H1 (cell line): ENCODE results near the gene WNK2. TPM values are rescaled to one million over a fixed set of nuclear protein-coding genes. Genes with fewer than 3 reads are reported as not detected.
A peak's percentile ranks its signal among the peaks of the same experiment; 100 is the strongest.

ENCODE experiments used
- CTCF ChIA-PET: fragments of 300-600 bp; sonication (Branson Sonifier 250); formaldehyde crosslinking; loops from one replicate; lab custom pipeline; 2021; ENCODE audit not compliant: partially characterized antibody; lab: Charles Lee
- POLR2A ChIA-PET: fragments of 300-600 bp; sonication (Branson Sonifier 250); formaldehyde crosslinking; loops from one replicate; lab custom pipeline; 2021; ENCODE audit warnings: inconsistent platforms; ENCODE audit not compliant: partially characterized antibody; lab: Charles Lee
- DNase-seq, 2 experiments: peaks; one replicate each; pipeline versions ENCODE4 v3.0.0 to v3.0.0-alpha.2; 2010 to 2022; ENCODE audit warnings: low spot score in 2 of 2, low read depth in 1 of 2, mixed read lengths in 1 of 2
- FAIRE-seq: peaks from 2 replicates; lab custom pipeline; 2011; peaks lifted over from hg19 to GRCh38; lab: Jason Lieb, UNC
- H2AFZ ChIP-seq: 2 replicates; pipeline ENCODE4 v1.8.1; 2012; ENCODE audit warnings: low read length, inconsistent platforms
- H2AK5ac ChIP-seq: 2 replicates; pipeline ENCODE4 v1.6.1; 2013; ENCODE audit warnings: low read depth, low read length
- H2BK120ac ChIP-seq: replicated peaks from 2 replicates; pipeline ENCODE3; 2013; ENCODE audit warnings: low read depth, low read length, inconsistent platforms
- H2BK12ac ChIP-seq: 2 replicates; pipeline ENCODE4 v1.6.1; 2013; ENCODE audit warnings: low read depth, low read length
- H2BK15ac ChIP-seq: 2 replicates; pipeline ENCODE4 v1.6.1; 2013; ENCODE audit warnings: low read length
- H2BK20ac ChIP-seq: 2 replicates; pipeline ENCODE4 v1.6.1; 2013; ENCODE audit warnings: low read length
- H2BK5ac ChIP-seq: 2 replicates; pipeline ENCODE4 v1.6.1; 2013; ENCODE audit warnings: low read depth, low read length
- H3K14ac ChIP-seq: 2 replicates; pipeline ENCODE4 v1.6.1; 2013; ENCODE audit warnings: inconsistent platforms; ENCODE audit not compliant: insufficient read length
- H3K18ac ChIP-seq: 2 replicates; pipeline ENCODE4 v1.6.1; 2013; ENCODE audit warnings: low read length; ENCODE audit errors: extremely low read depth
- H3K23ac ChIP-seq: 2 replicates; pipeline ENCODE4 v1.6.1; 2013; ENCODE audit warnings: inconsistent platforms; ENCODE audit not compliant: insufficient read length
- H3K23me2 ChIP-seq: 2 replicates; pipeline ENCODE4 v1.6.1; 2013; ENCODE audit warnings: low read depth, low read length
- H3K27ac ChIP-seq: 2 replicates; pipeline ENCODE4 v1.6.1; 2011; ENCODE audit warnings: low read depth, low read length, inconsistent platforms
- H3K27me3 ChIP-seq, 4 experiments: replicated peaks in 1 of 4; 1 replicate in 1 of 4; 2 replicates in 3 of 4; pipeline versions ENCODE4 v1.6.1 to v1.8.1; 2011 to 2013; ENCODE audit warnings: low read length in 3 of 4, mild to moderate bottlenecking in 3 of 4, inconsistent platforms in 2 of 4, mixed read lengths in 2 of 4, moderate library complexity in 1 of 4; ENCODE audit not compliant: control insufficient read depth in 3 of 4, insufficient read depth in 3 of 4; ENCODE audit errors: extremely low read depth in 1 of 4
- H3K36me3 ChIP-seq, 4 experiments: 2 replicates each; pipeline versions ENCODE4 v1.6.1 to v1.8.1; 2011 to 2013; ENCODE audit warnings: mild to moderate bottlenecking in 4 of 4, low read length in 3 of 4, moderate library complexity in 2 of 4, control low read depth in 1 of 4, inconsistent platforms in 1 of 4; ENCODE audit not compliant: insufficient read depth in 4 of 4, control insufficient read depth in 2 of 4
- H3K4ac ChIP-seq: replicated peaks from 2 replicates; pipeline ENCODE3; 2013; ENCODE audit warnings: low read length, low read depth, mixed read lengths, inconsistent platforms; ENCODE audit not compliant: insufficient read length
- H3K4me1 ChIP-seq, 4 experiments: replicated peaks in 1 of 4; 1 replicate in 1 of 4; 2 replicates in 3 of 4; pipeline versions ENCODE4 v1.6.1 to v1.8.1; 2011 to 2013; ENCODE audit warnings: low read length in 3 of 4, inconsistent platforms in 2 of 4, mixed read lengths in 1 of 4; ENCODE audit not compliant: insufficient read depth in 4 of 4, control insufficient read depth in 3 of 4
- H3K4me2 ChIP-seq, 2 experiments: 2 replicates each; pipeline versions ENCODE4 v1.6.1 to v1.8.1; 2011 to 2013; ENCODE audit warnings: low read depth in 2 of 2, low read length in 2 of 2, control low read depth in 1 of 2, inconsistent platforms in 1 of 2, mild to moderate bottlenecking in 1 of 2; ENCODE audit not compliant: insufficient read depth in 1 of 2
- H3K4me3 ChIP-seq, 4 experiments: fragments of 200-600, 300-600 bp in 1 of 4; sonication (generic), shearing (Covaris generic), sonication (Bioruptor Twin) in 1 of 4; 2 replicates each; pipeline versions ENCODE4 v1.5.1 to v1.8.1; 2011 to 2016; ENCODE audit warnings: low read length in 4 of 4, low read depth in 3 of 4, control low read depth in 2 of 4, inconsistent platforms in 2 of 4, mild to moderate bottlenecking in 2 of 4, mixed read lengths in 1 of 4, moderate library complexity in 1 of 4; ENCODE audit not compliant: insufficient read depth in 2 of 4; ENCODE audit errors: extremely low read depth in 1 of 4
- H3K56ac ChIP-seq: replicated peaks from 2 replicates; pipeline ENCODE3; 2013; ENCODE audit warnings: low read depth, mild to moderate bottlenecking, mixed read lengths, low read length, inconsistent platforms; ENCODE audit not compliant: insufficient read length
- H3K79me1 ChIP-seq: 2 replicates; pipeline ENCODE4 v1.6.1; 2013; ENCODE audit warnings: low read depth, low read length, control low read depth
- H3K79me2 ChIP-seq, 2 experiments: 2 replicates each; pipeline versions ENCODE4 v1.6.1 to v1.8.1; 2012 to 2013; ENCODE audit warnings: low read length in 2 of 2, mild to moderate bottlenecking in 2 of 2, inconsistent platforms in 1 of 2; ENCODE audit not compliant: insufficient read depth in 2 of 2, control insufficient read depth in 1 of 2
- H3K9ac ChIP-seq, 4 experiments: replicated peaks in 1 of 4; 1 replicate in 1 of 4; 2 replicates in 3 of 4; pipeline versions ENCODE4 v1.6.1 to v1.8.1; 2011 to 2013; ENCODE audit warnings: low read depth in 3 of 4, low read length in 3 of 4, control low read depth in 2 of 4, mild to moderate bottlenecking in 2 of 4, moderate library complexity in 2 of 4, inconsistent platforms in 1 of 4; ENCODE audit errors: extremely low read depth in 1 of 4
- H3K9me3 ChIP-seq, 2 experiments: 2 replicates each; pipeline versions ENCODE4 v1.6.1 to v1.8.1; 2012 to 2013; ENCODE audit warnings: mild to moderate bottlenecking in 2 of 2, moderate library complexity in 2 of 2, control low read depth in 1 of 2, inconsistent platforms in 1 of 2, low read depth in 1 of 2, low read length in 1 of 2, mixed read lengths in 1 of 2; ENCODE audit not compliant: insufficient read depth in 2 of 2
- H4K20me1 ChIP-seq, 2 experiments: replicated peaks in 1 of 2; 2 replicates each; pipeline versions ENCODE3 to v1.8.1; 2011 to 2013; ENCODE audit warnings: inconsistent platforms in 2 of 2, low read length in 2 of 2, mild to moderate bottlenecking in 1 of 2; ENCODE audit not compliant: insufficient read depth in 2 of 2, control insufficient read depth in 1 of 2
- H4K5ac ChIP-seq: 2 replicates; pipeline ENCODE4 v1.6.1; 2013; ENCODE audit warnings: low read length, low read depth, mixed read lengths, inconsistent platforms; ENCODE audit not compliant: insufficient read length
- H4K8ac ChIP-seq: 2 replicates; pipeline ENCODE4 v1.8.0; 2013; ENCODE audit warnings: mild to moderate bottlenecking, moderate library complexity, low read length, inconsistent platforms; ENCODE audit not compliant: insufficient read depth; ENCODE audit errors: extremely low read depth
- H4K91ac ChIP-seq: replicated peaks from 2 replicates; pipeline ENCODE3; 2013; ENCODE audit warnings: low read length, mixed read lengths, inconsistent platforms; ENCODE audit not compliant: insufficient read length
- ASH2L ChIP-seq: fragments of 200-600, 300-600 bp; sonication (generic); IDR thresholded peaks from one replicate; pipeline ENCODE4 v1.7.1; 2017; ENCODE audit warnings: low read length
- WGBS, 2 experiments: shearing (Covaris generic) in 1 of 2; methylation state at CpG; one replicate each; pipeline versions ENCODE4 v1.1.6 to v1.1.7; 2013 to 2015; ENCODE audit warnings: low lambda C conversion rate in 2 of 2, mixed read lengths in 2 of 2, inconsistent platforms in 1 of 2, low coverage in 1 of 2, missing lambda C conversion rate in 1 of 2; ENCODE audit not compliant: insufficient replicate concordance in 2 of 2, insufficient coverage in 1 of 2, insufficient read length in 1 of 2; ENCODE audit errors: extremely low coverage in 1 of 2, missing lambda C conversion rate in 1 of 2; 5-methylcytosine and 5-hydroxymethylcytosine counted together
- polyA plus RNA-seq, 7 experiments: library from polyadenylated mRNA; depleted of rRNA in 3 of 7; stranded (reverse) in 5 of 7; unstranded in 2 of 7; fragments of >200 nt in 5 of 7; fragments of 200-250 nt in 2 of 7; gene quantifications; 1 replicate in 5 of 7; 2 replicates in 1 of 7; 4 replicates in 1 of 7; pipeline versions ENCODE4 v1.2.1 to v1.2.3, GENCODE V29; 2011 to 2013; ENCODE audit warnings: missing spikeins in 2 of 7, mixed read lengths in 2 of 7
- total RNA-seq: library from RNA; stranded (reverse); fragmentation: NEBNext Ultra II Directional; extraction: Animal tissue kit (Norgen Biotek cat#: 25700); gene quantifications from 2 replicates; pipeline ENCODE4 v1.2.1, GENCODE V29; 2021

The WNK2 gene
- total and polyA plus RNA-seq, 2 of the 8 experiments (the other 6 are each of a cell fraction or from before 2014, with no cell fraction given): 12.0 to 87.2 TPM

DNA sequence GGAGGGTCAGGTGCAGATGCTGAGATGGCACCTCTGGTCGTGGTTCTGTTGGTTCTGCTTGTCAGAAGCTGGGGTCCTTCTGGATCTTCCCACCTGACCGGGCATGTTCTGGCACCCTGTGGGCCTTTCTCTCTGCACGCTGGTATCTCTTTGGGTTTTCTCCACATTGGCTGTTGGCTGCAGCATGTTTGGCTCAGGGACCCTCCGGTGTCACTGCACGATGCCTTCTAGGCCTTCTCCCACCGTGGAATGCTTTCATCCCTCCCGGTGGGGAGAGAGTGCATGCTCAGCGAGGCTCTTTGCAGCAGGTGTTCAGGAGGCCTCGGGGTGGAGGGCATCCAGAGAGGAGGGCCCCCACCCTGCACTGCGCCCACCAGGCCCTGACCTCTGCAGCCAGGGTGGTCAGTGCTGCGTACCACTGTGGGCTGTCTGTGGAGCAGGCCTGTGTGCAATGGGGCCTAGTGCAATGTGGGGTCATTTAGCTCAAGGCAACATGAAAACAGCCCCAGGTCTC lies 119.4 kb downstream of the WNK2 start:
- H2BK120ac ChIP-seq: no peak overlapping the region
- H2BK15ac ChIP-seq: no peak overlapping the region
- no peak overlapping the region for H3K4ac ChIP-seq
- no peak overlapping the region for H3K9ac ChIP-seq
- 0 out of 2 replicates have a peak overlapping the region, but pooled peaks have one; percentile 12 for H2BK5ac ChIP-seq
- H3K23me2 ChIP-seq: no peaks in the 10 kb centered on the region
- no peaks in the 10 kb centered on the region for H3K79me1 ChIP-seq
- no peak overlapping the region for H3K14ac ChIP-seq
- no peak overlapping the region for H3K4me2 ChIP-seq
- no peaks in the 10 kb centered on the region for H3K9me3 ChIP-seq
- H3K23ac ChIP-seq: no peak overlapping the region
- H2AFZ ChIP-seq: no peak overlapping the region
- H2BK20ac ChIP-seq: no peak overlapping the region
- POLR2A ChIA-PET: interaction anchor here (1.4 kb wide), 1 partner anchor 43 kb away, joined by 4 read pairs; no protein-coding TSS in a partner anchor
- H3K4me1 ChIP-seq: peaks cover 0 to 3% (median 0%) of the 10 kb centered on the region in 4 experiments; a peak in 1 of 7 replicates
- peak overlapping the region; percentile 13 for H4K91ac ChIP-seq
- peak in 1 of 2 experiments; percentile 34 for DNase-seq
- no peak overlapping the region for H3K4me3 ChIP-seq
- no peaks in the 10 kb centered on the region for H4K20me1 ChIP-seq
- no peak overlapping the region; the same call in 1 of the 2 replicates for H3K27ac ChIP-seq
- H3K56ac ChIP-seq: no peak overlapping the region
- no peak overlapping the region for H2AK5ac ChIP-seq
- WGBS, 2 experiments: 89% methylated on average over 11 of the region's 11 CpGs; no CpG with 5 or more reads in 1 of the 2 experiments
- CTCF ChIA-PET: interaction anchor here (0.6 to 5.3 kb wide), 36 partner anchors 9 to 300 kb away, joined by 3 to 40 read pairs (median 5); no protein-coding TSS in a partner anchor
- no peaks in the 10 kb centered on the region for H3K79me2 ChIP-seq
- no peak overlapping the region for H4K5ac ChIP-seq
- no peaks in the 10 kb centered on the region for H3K27me3 ChIP-seq
- FAIRE-seq: no peak
- no peaks in the 10 kb centered on the region for H3K36me3 ChIP-seq
- H4K8ac ChIP-seq: no peak overlapping the region
- H3K18ac ChIP-seq: no peak overlapping the region
- H2BK12ac ChIP-seq: no peak overlapping the region
- no peak for TF ChIP-seq ASH2L
